GM19023 (cell line): ENCODE data around the gene UBE2H.
"Not testable (repeated sequence)": the region's sequence is repeated elsewhere in the genome, so short reads cannot be mapped to it uniquely, and the experiment has no call there.

Source experiments
- ATAC-seq: cut with Tn5 transposase; IDR thresholded peaks from one replicate; pipeline ENCODE4 v1.9.1; 2021; ENCODE audit warnings: mild to moderate bottlenecking, moderate library complexity; ENCODE audit not compliant: unreplicated experiment

UBE2H gene

GRCh38 chr7:129952653-129953560, at the start of gene UBE2H:
UBE2H (minus strand) TSS chr7:129952960; CDS start chr7:129952555, 405 bp downstream.
- peak; percentile 65 for ATAC-seq

DNA sequence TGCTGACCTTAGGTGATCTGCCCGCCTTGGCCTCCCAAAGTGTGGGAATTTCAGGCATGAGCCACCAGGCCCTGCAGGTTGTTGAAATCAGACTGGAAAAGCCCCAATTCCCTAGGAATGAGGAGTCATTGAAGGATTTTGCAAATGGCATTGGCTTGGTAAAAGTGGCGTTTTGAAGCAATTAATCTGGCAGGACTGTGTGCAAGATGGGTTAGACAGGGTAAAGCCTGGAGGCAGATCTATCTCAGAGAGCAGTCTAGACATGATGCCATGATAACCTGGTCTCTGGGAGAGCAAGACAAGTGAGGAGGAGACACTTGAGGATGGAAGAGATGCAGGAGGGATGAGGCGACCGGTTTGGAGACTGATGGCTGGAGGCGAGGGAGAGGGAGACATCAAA, 45.7 kb upstream of the UBE2H start:
- ATAC-seq = no peak

GRCh38 chr7:129997285-129997684, 44.5 kb upstream of the UBE2H start:
- no peak for ATAC-seq

DNA sequence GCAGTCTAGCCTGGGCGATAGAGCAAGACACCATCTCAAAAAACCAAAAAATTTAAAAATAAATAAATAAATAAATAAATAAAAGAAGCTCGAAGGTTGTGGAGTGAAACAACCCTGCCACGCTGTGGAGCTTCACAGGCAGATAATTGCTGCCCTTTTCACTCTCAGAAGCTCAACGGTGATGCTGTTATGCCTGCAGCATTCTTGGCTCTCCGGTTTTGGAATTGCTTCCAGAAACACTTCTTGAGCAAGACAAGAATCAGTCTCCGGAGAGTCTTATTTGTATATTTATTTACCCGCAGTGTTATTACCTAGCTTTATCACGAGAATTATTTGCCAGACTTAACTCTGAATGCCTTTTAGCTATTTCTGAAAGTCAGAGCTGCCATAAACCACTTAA, 40.5 kb upstream of the UBE2H start:
- no peak for ATAC-seq

- no peak for ATAC-seq
Measured at GRCh38 chr7:129990403-129991192, 37.8 kb upstream of the UBE2H start.

DNA sequence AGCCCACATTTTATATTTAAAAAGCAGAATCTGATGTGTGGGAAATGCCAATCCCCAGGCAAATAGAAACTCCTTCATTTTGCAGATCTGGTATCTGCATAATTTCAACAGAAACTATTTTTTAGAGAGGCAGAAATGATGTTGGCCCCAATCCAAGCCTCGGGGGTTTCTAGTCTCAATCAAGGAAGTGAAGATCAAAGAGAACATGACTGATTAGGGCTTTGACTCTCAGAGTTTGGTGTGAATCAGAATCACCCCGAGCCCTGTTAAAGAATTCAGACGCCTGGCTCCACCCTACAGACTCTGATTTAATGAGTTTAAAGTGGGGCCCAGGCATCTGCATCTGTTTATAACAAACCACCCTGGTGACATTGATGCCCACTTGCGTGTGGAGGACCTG, 36.7 kb upstream of the UBE2H start:
- no peak for ATAC-seq

GRCh38 chr7:129986600-129986999, 33.8 kb upstream of the UBE2H start:
- no peak for ATAC-seq

DNA sequence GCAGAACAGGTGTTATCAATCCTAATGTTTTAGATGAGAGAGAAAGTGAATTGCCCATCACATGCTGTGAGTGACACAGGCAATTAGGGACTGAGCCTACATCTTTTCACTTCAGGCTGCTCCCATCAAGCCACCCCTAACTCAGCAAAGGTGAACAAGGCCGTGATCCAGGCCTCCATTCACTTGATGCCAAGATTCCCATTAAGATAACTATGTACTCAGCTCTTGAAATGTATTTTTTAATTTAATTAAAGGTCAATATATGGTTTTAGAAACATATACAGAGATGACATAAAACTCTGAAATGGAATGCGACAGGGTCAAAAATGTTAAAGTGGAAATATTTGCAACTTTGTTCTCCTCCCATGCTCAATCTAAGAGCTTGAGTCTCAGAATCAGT, 27.9 kb upstream of the UBE2H start:
- ATAC-seq = no peak

DNA sequence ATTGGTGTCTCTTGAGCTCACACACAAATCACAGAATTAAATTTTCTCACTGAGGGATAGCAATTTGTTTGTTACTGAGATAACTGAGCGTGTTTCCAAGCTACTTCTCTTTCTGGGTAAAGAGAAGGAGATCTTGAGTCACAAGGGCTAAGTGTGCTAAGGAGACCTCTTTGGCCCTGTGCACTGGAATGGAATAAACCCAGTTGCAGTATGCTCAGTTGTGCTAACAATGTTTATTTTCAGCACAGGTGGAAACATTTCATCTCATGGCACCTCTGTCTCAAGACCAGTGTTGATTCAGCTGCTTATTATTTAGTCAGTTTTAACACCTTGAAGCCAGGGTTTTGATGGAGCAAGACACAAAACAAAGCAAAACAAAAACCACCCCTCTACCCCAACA, 22.5 kb upstream of the UBE2H start:
- no peak for ATAC-seq

DNA sequence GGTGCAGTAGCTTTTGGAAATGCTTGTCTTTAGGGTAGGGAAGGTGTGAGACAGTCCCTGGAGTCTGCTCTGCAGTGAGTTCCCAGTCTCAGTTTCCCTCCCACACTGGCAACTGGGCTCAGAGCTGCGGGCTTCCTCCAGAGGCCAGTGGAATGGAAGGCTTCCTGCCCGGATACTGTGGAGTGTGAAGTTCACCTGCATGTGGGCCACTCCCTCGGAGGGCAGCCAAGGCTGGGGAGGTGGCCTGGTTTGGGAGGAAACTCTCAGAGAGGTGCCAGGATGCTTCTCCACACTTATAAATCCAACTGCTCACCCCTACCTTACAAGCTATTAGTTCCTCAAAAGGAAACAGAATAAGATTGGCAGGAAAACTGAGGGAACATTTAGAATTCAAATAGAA, 18.1 kb upstream of the UBE2H start:
- ATAC-seq = no peak

DNA sequence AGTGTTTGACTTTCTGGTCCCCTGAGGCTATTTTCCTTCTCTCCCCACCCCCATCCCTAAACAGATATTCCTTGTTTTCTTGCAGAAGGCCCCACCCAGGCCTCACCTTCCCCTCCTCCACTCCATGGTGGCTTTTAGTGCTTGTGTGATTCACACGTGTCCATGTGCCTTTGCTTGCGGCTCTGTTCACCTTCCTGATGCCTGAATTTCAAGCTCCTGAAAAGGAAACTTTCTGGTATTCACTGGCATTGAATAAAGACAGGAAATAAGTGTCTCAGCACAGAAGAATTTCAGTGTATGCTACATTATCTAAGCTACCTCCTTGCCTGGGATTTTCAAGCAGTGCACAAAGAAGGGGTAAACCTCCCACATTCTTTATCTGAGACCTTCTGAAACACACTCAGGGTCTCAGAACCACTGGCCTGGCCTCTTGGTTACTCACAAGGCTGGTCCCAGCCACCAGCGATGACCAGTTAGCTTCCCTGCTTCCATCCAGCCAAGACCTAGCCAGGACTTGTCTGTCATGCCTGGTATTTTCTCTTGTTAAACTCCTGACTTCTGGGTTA, 17.2 kb upstream of the UBE2H start:
- ATAC-seq = no peak

GRCh38 chr7:129968592-129969383, 16.0 kb upstream of the UBE2H start:
- ATAC-seq = no peak

- not testable (repeated sequence) for ATAC-seq
Measured at GRCh38 chr7:129960204-129960475, 7.4 kb upstream of the UBE2H start.

GRCh38 chr7:129959471-129960203, 6.9 kb upstream of the UBE2H start:
- no peak for ATAC-seq

- ATAC-seq = no peak
Measured at GRCh38 chr7:129958643-129959470, 6.1 kb upstream of the UBE2H start.

GRCh38 chr7:129955993-129956543, 3.3 kb upstream of the UBE2H start:
- no peak for ATAC-seq

- peak; percentile 36 for ATAC-seq
Measured at GRCh38 chr7:129952086-129952652, 591 bp downstream of the UBE2H start.

DNA sequence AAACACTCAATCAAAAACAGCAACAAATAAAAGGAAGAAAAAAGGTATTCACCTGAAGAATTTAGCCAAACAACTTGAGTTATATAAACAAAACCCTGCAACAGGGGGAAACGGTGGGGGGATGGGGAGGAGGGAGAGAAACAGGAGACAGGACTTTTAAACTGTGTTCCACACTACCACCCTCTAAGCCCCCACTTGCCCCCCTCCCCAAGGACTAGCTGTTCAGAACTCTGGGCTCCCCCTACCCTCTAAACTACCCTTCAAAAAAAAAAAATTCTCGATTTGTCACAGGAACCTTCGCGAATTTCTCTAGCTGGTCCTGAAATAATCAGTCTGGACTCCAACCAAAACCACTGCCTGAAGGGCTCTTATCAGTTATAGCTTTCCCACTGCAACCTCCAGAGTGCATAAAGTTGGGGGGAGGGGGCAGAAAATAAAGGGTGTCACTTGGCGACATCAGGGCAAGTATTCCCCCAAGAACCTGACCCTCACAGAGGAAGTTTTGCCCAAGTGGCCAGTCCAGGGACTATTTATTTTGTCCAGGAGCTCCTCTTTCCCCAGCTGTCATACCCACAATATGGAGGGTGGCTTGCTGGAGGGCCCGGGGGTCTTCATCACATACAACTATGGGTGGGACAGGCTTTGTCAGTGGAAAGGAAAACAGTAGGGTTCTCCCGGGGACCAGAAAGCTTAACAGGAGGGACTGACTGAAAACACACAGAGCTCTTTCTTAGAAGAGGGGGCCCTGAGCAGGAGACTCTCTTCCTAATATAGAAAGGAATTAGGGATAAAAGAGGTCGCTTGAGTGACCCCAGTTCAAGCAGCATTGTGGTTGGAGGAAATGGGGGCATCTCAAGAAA, 1.3 kb downstream of the UBE2H start:
- ATAC-seq = no peak
